ENCODE data around the gene OR8B4.

The OR8B4 gene

DNA sequence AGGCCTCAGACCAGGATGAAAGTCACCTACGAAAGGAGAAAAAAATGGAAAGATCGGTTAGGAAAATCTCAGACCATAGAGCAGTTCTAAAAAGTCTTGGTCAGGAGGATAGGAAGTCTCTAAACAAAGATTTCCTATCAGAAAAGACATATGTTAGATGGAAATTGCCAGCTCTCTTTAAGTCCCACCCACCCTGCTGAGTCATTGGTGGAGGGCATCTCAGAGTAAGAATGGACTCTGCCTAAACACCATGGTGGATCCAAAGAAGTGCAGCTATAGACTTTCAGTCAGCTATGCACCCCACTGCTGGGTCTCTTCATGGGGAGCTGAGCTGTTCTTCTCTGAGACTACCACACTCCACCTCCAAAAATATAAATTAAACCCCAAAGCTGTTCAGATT, 44.1 kb downstream of the OR8B4 start:
- TF ChIP-seq GATA1 (IDR thresholded peaks at IDR 0.05; ENCODE audit: low read depth, low read length) (no peak), POLR2A (IDR thresholded peaks at IDR 0.05; ENCODE audit: low read length) (no peak)
- DNase-seq = peak; percentile 63 to 72

DNA sequence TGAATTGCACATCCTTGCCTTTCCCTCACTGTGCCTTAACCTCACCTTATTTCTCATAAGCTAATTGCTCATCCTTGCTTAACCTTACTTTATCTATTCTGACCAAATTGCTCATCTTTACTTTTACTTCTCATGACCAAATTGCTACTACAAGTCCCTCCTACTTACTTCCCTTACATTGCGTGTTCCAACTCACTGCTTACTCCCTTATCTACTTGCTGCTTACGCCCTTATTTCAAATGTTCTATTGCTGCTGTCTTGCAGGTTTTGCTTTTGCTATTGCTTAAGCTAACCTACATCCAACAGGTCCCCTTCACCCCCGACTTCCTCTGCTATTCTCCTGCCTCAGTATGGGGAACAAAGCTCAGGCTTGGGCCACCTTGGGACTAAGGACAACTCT, 48.4 kb downstream of the OR8B4 start:
- TF ChIP-seq POLR2A (IDR thresholded peaks at IDR 0.05; ENCODE audit: low read length) = no peak
- TF ChIP-seq GATA1 (IDR thresholded peaks at IDR 0.05; ENCODE audit: low read depth, low read length) = no peak
- peak; percentile 4 to 54 for DNase-seq

All from erythroblast (primary cell).